Effector memory CD4-positive, alpha-beta T cell (primary cell): ENCODE results near the gene STK32B.

ENCODE experiments used
- DNase-seq, 3 donors: peaks; one replicate each; pipeline ENCODE4 v3.0.0-alpha.2; 2020
- H3K27ac ChIP-seq: 2 replicates; pipeline ENCODE4 v1.7.0; 2013; ENCODE audit warnings: mild to moderate bottlenecking, low read length, moderate library complexity; ENCODE audit not compliant: insufficient read depth, poor library complexity, severe bottlenecking
- H3K27me3 ChIP-seq: replicated peaks from 2 replicates; pipeline ENCODE4 v1.7.0; 2013; ENCODE audit warnings: mild to moderate bottlenecking, low read length; ENCODE audit not compliant: insufficient read depth, control insufficient read depth, poor library complexity, severe bottlenecking
- H3K36me3 ChIP-seq: 2 replicates; pipeline ENCODE4 v1.7.0; 2013; ENCODE audit warnings: mild to moderate bottlenecking, low read length, moderate library complexity; ENCODE audit not compliant: control insufficient read depth, insufficient read depth
- H3K4me1 ChIP-seq: 2 replicates; pipeline ENCODE4 v1.7.0; 2013; ENCODE audit warnings: low read length, mild to moderate bottlenecking; ENCODE audit not compliant: control insufficient read depth, insufficient read depth, poor library complexity, severe bottlenecking
- H3K4me3 ChIP-seq: 2 replicates; pipeline ENCODE4 v1.7.0; 2013; ENCODE audit warnings: low read length, low read depth, mild to moderate bottlenecking; ENCODE audit not compliant: insufficient read depth, poor library complexity, severe bottlenecking
- H3K9me3 ChIP-seq: 2 replicates; pipeline ENCODE4 v1.7.0; 2013; ENCODE audit warnings: mild to moderate bottlenecking, low read length, moderate library complexity; ENCODE audit not compliant: control insufficient read depth

The STK32B gene

DNA sequence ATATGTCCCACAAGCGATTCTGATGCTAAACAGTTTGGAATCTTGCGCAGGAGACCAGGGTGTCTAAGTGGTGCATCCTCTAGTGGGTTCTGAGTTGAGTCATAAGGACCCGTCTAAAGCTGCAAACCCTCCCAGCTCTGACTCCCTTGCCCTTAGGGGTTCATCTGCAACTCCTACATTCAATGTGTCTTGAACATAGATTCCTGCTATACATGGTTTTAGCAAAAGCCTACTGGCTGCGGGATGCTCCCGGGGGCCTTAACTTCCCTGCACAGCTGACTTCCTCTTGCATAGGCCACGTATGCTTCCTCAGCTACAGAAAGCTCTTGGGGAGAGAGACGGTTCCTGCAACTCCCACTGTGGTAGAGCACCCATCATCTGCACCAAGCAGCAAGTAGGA is 420.4 kb downstream of the STK32B start:
- no peaks in the 10 kb centered on the region for H3K4me1 ChIP-seq
- DNase-seq = no peak
- H3K36me3 ChIP-seq = no peaks in the 10 kb centered on the region
- no peak overlapping the region for H3K4me3 ChIP-seq
- no peaks in the 10 kb centered on the region for H3K27me3 ChIP-seq
- no peaks in the 10 kb centered on the region for H3K9me3 ChIP-seq
- no peak overlapping the region for H3K27ac ChIP-seq

DNA sequence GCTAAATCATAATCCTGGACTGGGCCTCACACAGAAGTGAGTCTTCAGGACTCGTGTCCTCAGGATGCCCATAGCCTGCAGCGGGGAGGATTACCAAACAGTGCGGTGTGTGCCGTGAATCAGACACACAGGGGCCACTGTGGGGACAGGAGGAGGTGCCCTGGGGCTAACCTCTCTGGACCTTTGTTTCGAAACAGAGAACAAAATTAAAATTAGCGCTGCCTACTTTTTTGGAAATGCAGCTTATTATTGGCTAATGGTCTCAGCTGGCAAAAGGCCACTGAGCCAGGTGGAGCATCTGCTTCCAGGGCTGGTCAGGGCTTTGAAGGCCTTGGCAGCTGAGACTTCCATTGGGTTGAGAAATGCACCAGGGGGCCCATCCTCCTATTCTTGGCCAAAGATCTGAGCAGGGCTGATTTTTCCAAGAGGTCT is 420.9 kb downstream of the STK32B start:
- no peak for DNase-seq
- H3K27ac ChIP-seq = no peak overlapping the region

DNA sequence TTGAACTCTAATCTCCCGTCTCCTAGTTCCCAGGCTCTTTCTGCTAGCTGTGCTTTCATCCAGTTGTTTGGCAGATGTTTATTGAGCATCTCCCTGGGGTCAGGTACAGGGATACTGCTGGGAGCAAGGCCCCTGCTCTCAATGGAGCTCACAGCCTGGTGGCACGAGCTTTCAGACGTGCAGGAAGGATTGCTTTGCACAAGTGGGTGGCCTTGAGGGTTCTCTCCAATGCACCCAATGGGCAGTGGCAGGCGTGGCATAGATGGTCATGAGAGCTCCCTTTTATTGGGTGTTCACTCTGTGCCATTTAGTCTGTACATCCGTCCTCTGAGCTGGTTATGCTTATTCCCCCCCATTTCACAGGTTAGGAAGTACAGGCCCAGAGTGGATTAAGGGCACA is 421.8 kb downstream of the STK32B start:
- Histone ChIP-seq H3K4me3 (no peak overlapping the region), H3K36me3 (no peaks in the 10 kb centered on the region), H3K9me3 (no peaks in the 10 kb centered on the region), H3K4me1 (no peaks in the 10 kb centered on the region), H3K27ac (no peak overlapping the region), H3K27me3 (no peaks in the 10 kb centered on the region)
- DNase-seq = no peak

More for the DNA sequence above, 420.9 kb downstream of the STK32B start:
- no peaks in the 10 kb centered on the region for H3K36me3 ChIP-seq
- no peaks in the 10 kb centered on the region for H3K4me1 ChIP-seq
- no peaks in the 10 kb centered on the region for H3K27me3 ChIP-seq
- H3K9me3 ChIP-seq = no peaks in the 10 kb centered on the region
- no peak overlapping the region for H3K4me3 ChIP-seq

DNA sequence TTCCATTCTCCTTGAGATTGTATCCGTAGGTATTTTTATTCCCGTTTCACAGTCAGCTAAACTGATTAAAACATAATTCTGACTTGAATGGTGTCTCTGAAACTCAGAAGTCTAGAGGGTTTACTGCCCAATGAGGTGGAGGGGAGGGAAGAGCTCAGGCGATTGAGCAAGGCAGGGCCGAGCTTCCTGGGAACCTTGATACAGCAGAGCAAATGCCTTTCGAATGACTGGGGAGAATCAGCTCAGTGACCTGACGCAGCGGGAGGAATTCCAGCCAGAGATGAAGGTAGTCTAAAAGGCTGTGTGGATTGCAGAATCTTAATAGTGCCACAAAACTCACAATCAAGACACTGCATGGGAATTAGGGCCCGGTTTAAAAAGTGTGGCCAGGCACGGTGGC is 423.5 kb downstream of the STK32B start:
- DNase-seq = no peak

DNA sequence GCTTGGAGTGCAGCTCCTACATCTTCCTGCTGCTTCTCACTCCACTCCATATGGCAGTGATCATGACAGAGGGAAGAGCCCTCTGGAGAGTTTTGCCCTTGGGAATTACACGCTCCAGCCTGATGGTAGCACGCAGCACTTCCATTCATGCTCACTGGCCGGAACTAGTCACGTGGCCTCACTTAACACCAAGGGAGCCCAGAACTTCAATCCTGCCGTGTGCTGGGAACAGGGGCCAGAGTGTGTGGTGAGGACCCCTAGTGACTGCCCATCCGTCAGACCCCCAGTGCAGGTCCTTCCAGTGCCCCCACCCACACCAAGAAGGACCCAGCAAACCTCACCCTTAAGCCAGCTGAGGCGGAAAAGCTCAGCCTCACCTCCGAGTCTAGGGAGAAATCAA is 426.3 kb downstream of the STK32B start:
- DNase-seq = no peak
- Histone ChIP-seq H3K4me3 (no peak overlapping the region), H3K4me1 (no peaks in the 10 kb centered on the region), H3K27ac (no peak overlapping the region), H3K27me3 (no peaks in the 10 kb centered on the region), H3K9me3 (no peaks in the 10 kb centered on the region), H3K36me3 (no peaks in the 10 kb centered on the region)

More for the DNA sequence above, 423.5 kb downstream of the STK32B start:
- Histone ChIP-seq H3K27ac (no peak overlapping the region), H3K4me3 (no peak overlapping the region), H3K36me3 (no peaks in the 10 kb centered on the region), H3K27me3 (no peaks in the 10 kb centered on the region), H3K9me3 (no peaks in the 10 kb centered on the region), H3K4me1 (no peaks in the 10 kb centered on the region)

DNA sequence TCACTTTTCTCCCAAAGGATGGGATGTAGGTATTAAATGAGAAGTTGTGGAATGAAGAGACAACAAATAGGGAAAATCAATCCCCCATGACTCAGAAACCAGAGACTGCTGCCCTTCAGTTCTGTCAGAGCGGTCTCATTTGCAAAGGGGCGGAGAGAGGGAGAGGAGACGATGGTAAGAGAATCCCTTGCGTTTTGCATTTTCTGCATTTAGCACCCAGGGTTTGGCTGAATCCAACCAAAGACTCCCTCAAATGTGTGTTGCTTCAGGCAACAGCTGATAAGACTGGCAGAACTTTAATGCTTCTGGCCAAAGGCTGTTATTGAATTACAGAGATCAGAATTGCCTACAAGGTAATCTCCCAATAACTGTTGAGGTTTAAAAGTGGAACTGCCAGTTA is 426.9 kb downstream of the STK32B start:
- no peaks in the 10 kb centered on the region for H3K36me3 ChIP-seq
- no peaks in the 10 kb centered on the region for H3K27me3 ChIP-seq
- DNase-seq = no peak
- no peak overlapping the region for H3K4me3 ChIP-seq
- H3K4me1 ChIP-seq = no peaks in the 10 kb centered on the region
- H3K27ac ChIP-seq = no peak overlapping the region
- no peaks in the 10 kb centered on the region for H3K9me3 ChIP-seq

DNA sequence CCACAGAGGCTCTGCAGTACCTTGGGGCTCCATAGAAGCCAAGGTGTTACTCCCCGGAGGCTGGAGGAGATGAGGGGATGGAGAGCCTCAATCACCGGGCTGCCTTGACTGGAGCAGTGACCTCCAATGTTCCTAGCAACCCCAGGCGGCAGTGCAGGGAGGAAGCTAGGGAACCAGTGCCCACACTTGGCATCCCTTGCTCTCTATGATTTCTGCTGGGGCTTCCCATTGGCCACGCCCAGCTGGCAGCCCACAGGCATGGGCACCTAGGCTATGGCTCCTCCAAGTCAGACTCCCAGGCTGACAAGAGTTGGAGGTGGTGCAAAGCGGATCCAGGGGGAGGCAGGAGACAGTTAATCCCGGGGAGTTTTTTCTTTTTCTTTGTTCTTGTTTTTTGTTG is 427.4 kb downstream of the STK32B start:
- H3K4me3 ChIP-seq = no peak overlapping the region
- H3K9me3 ChIP-seq = no peaks in the 10 kb centered on the region
- H3K27me3 ChIP-seq = no peaks in the 10 kb centered on the region
- H3K36me3 ChIP-seq = no peaks in the 10 kb centered on the region
- no peaks in the 10 kb centered on the region for H3K4me1 ChIP-seq
- no peak overlapping the region for H3K27ac ChIP-seq
- DNase-seq = no peak

DNA sequence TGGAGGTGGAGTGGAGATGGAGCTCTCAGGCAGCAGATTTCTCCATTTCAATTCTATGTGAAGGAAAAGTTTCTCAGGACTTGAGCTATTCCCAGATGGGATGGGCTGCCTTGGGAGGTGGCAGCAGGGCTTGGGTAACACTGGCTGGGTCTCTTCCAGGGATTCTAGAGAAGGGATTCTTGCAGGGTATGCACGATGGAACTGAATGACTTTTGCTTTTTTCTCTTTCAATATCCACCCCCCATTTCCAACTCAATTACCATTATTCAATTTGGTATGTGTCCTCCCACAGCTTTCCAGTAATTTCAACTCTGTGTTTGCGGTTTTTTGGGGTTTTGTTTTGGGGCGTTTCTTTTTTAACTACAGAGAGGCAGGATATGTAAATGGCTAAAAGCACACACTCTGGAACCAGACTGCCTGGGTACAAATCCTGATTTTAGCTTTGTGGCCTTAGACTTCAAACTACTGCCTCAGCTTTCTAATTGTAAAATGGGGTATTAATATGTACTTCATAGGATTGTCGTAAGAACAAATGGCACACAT is 428.3 kb downstream of the STK32B start:
- Histone ChIP-seq H3K9me3 (no peaks in the 10 kb centered on the region), H3K27ac (no peak overlapping the region), H3K27me3 (no peaks in the 10 kb centered on the region), H3K36me3 (no peaks in the 10 kb centered on the region), H3K4me3 (no peak overlapping the region), H3K4me1 (no peaks in the 10 kb centered on the region)
- no peak for DNase-seq

DNA sequence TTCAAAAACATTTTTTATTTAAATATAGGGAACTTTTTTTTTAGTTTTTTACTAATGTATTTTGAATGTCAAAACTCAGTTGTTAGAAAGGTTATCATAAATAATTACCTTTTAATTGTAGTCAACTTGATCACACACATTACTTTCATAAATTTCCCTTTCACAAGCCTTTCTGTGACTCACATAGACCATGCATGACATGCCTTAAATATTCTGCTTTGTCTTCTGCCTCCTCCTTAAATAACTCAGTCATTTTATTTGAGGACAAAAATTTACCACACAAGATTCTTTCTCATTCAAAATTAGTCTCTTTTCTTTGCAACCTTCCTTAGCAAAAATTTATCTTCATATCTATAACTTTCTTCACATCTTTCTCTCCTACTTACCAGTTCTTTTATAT is 437.1 kb downstream of the STK32B start:
- no peaks in the 10 kb centered on the region for H3K27me3 ChIP-seq
- H3K27ac ChIP-seq = no peak overlapping the region
- DNase-seq = no peak
- H3K36me3 ChIP-seq = no peaks in the 10 kb centered on the region
- H3K4me1 ChIP-seq = no peaks in the 10 kb centered on the region
- no peaks in the 10 kb centered on the region for H3K9me3 ChIP-seq
- no peak overlapping the region for H3K4me3 ChIP-seq

DNA sequence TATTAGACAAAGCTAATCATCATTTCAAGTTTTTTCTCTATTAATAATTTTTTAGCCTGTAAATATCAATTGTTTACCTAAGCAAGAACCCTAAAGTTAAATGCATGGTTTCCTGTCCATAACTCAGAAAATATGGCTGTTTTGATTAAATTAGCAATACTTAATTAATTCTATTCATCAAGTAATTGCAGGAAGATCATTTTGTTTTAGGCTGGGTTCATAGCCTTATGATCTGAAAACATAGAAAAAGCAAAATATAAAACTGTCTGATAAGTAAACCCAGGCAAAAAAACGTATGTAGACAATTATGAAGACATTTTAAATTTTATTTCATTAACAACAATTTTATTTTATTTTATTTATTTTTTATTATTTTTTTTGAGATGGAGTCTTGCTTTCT is 438.0 kb downstream of the STK32B start:
- Histone ChIP-seq H3K27ac (no peak overlapping the region), H3K4me3 (no peak overlapping the region), H3K4me1 (no peaks in the 10 kb centered on the region), H3K9me3 (no peaks in the 10 kb centered on the region), H3K27me3 (no peaks in the 10 kb centered on the region), H3K36me3 (no peaks in the 10 kb centered on the region)
- no peak for DNase-seq

DNA sequence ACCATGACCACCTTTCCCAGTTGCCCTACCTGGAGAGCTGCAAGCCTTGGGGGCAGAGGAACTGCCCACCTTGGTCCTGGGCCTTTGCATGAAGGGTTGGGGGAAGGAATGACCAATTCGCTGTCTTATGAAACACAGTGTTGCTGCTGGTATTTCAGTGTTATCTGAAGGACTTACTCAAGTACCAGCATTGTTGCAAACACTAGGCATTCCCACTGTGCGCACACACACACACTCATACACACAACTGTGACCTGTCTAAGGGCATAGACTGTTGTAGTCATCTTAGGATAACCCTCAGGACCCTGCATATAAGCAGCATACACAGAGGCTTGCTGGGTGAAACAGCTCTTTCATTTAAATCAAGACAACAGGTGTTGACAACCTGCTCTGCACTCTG is 446.2 kb downstream of the STK32B start:
- no peak overlapping the region for H3K4me3 ChIP-seq
- H3K27me3 ChIP-seq = no peaks in the 10 kb centered on the region
- H3K27ac ChIP-seq = no peak overlapping the region
- no peaks in the 10 kb centered on the region for H3K4me1 ChIP-seq
- no peaks in the 10 kb centered on the region for H3K9me3 ChIP-seq
- no peak for DNase-seq
- H3K36me3 ChIP-seq = no peaks in the 10 kb centered on the region
